ENCODE results near the gene ROR1. TPM values are rescaled to one million over a fixed set of nuclear protein-coding genes. Genes with fewer than 3 reads are reported as not detected.

The ROR1 gene
- total and polyA plus RNA-seq, 9 donors: 3.0 to 26.1 (median 15.0) TPM

- Histone ChIP-seq H3K36me3 (no peaks in the 10 kb centered on the region), H3K27me3 (no peaks in the 10 kb centered on the region), H3K9me3 (no peaks in the 10 kb centered on the region), H3K4me3 (no peak overlapping the region), H3K4me1 (ENCODE audit: insufficient read depth) (peaks cover 8% of the 10 kb centered on the region), H3K27ac (no peak overlapping the region)
- intact Hi-C loops (cut with DNase I): loop anchor here in 3 of 4 donors (5.0 to 10.0 kb wide), 4 partner anchors 83 to 467 kb away; no protein-coding TSS in a partner anchor
- 94 to 96% (median 94%) methylated on average over 3 of the region's 3 CpGs for WGBS, 3 donors
- DNase-seq: no peak
- TF ChIP-seq CTCF (IDR thresholded peaks at IDR 0.05) (no peak), EP300 (IDR thresholded peaks at IDR 0.05) (no peak), POLR2A (IDR thresholded peaks at IDR 0.05) (no peak)
Measured at GRCh38 chr1:63777965-63778880, 4.4 kb downstream of the ROR1 start.

GRCh38 chr1:63779338-63780211 is 5.8 kb downstream of the ROR1 start:
- WGBS, 3 donors: 13 to 23% (median 23%) methylated on average over 7 of the region's 7 CpGs
- H3K9me3 ChIP-seq: no peaks in the 10 kb centered on the region
- DNase-seq: no peak
- H3K4me1 ChIP-seq (ENCODE audit: insufficient read depth): peaks cover 7% of the 10 kb centered on the region
- no peaks in the 10 kb centered on the region for H3K36me3 ChIP-seq
- no peaks in the 10 kb centered on the region for H3K27me3 ChIP-seq
- no peak overlapping the region for H3K27ac ChIP-seq
- intact Hi-C loops (cut with DNase I): loop anchor here in 3 of 4 donors (5.0 to 10.0 kb wide), 4 partner anchors 85 to 465 kb away; no protein-coding TSS in a partner anchor
- TF ChIP-seq CTCF (IDR thresholded peaks at IDR 0.05) (no peak), POLR2A (IDR thresholded peaks at IDR 0.05) (no peak), EP300 (IDR thresholded peaks at IDR 0.05) (no peak)
- no peak overlapping the region for H3K4me3 ChIP-seq

- no peak for TF ChIP-seq POLR2A (IDR thresholded peaks at IDR 0.05)
- no peak for DNase-seq
- WGBS, 3 donors: 79 to 92% (median 82%) methylated on average over 3 of the region's 3 CpGs
Measured at GRCh38 chr1:63780565-63780964, 6.7 kb downstream of the ROR1 start.

GRCh38 chr1:63782982-63783381 is 9.2 kb downstream of the ROR1 start:
- 85 to 98% (median 90%) methylated on average over 2 of the region's 2 CpGs for WGBS, 3 donors
- no peak overlapping the region for H3K4me3 ChIP-seq
- H3K27ac ChIP-seq: no peak overlapping the region
- H3K4me1 ChIP-seq (ENCODE audit: insufficient read depth): peaks cover 7% of the 10 kb centered on the region
- DNase-seq: no peak
- H3K9me3 ChIP-seq: no peaks in the 10 kb centered on the region
- no peaks in the 10 kb centered on the region for H3K36me3 ChIP-seq
- no peaks in the 10 kb centered on the region for H3K27me3 ChIP-seq
- intact Hi-C loops (cut with DNase I): no loop called here
- TF ChIP-seq EP300 (IDR thresholded peaks at IDR 0.05) (no peak), POLR2A (IDR thresholded peaks at IDR 0.05) (no peak), CTCF (IDR thresholded peaks at IDR 0.05) (no peak)

More at GRCh38 chr1:63780565-63780964, 6.7 kb downstream of the ROR1 start:
- intact Hi-C loops (cut with DNase I): no loop called here
- H3K9me3 ChIP-seq: no peaks in the 10 kb centered on the region
- no peak overlapping the region for H3K27ac ChIP-seq
- no peaks in the 10 kb centered on the region for H3K27me3 ChIP-seq
- no peaks in the 10 kb centered on the region for H3K36me3 ChIP-seq
- H3K4me3 ChIP-seq: no peak overlapping the region
- peaks cover 7% of the 10 kb centered on the region for H3K4me1 ChIP-seq (ENCODE audit: insufficient read depth)
